Mononuclear cell (primary cell): Measurements from ENCODE around the gene CD69. TPM values are rescaled to one million over a fixed set of nuclear protein-coding genes. Genes with fewer than 3 reads are reported as not detected.

Experiments used
- H3K27me3 ChIP-seq: 2 replicates; pipeline ENCODE4 v1.6.0; 2011; ENCODE audit warnings: low read length, control low read depth; ENCODE audit not compliant: insufficient read depth
- H3K4me1 ChIP-seq: 2 replicates; pipeline ENCODE4 v1.5.1; 2011; ENCODE audit warnings: mild to moderate bottlenecking, low read length, control low read depth; ENCODE audit not compliant: insufficient read depth
- H3K4me3 ChIP-seq: 2 replicates; pipeline ENCODE4 v1.5.1; 2011; ENCODE audit warnings: mild to moderate bottlenecking, low read length, moderate library complexity
- H3K9me3 ChIP-seq: 2 replicates; pipeline ENCODE4 v1.5.1; 2011; ENCODE audit warnings: low read depth, mild to moderate bottlenecking, control low read depth, low read length
- total RNA-seq: library from RNA; depleted of rRNA; stranded (reverse); fragments of >200 nt; gene quantifications from one replicate; pipeline ENCODE4 v1.2.3, GENCODE V29; 2012

Gene CD69
- total RNA-seq, 1 donor, result 2,627 TPM

- no peaks in the 10 kb centered on the region for H3K27me3 ChIP-seq
- no peaks in the 10 kb centered on the region for H3K9me3 ChIP-seq
- peak overlapping the region; percentile 46 for H3K4me3 ChIP-seq
- H3K4me1 ChIP-seq, result peaks cover 26% of the 10 kb centered on the region
These were observed 2.6 kb downstream of the CD69 start for GRCh38 chr12:9758119-9758518.

- no peaks in the 10 kb centered on the region for H3K9me3 ChIP-seq
- H3K4me3 ChIP-seq, result peak overlapping the region; percentile 46
- peaks cover 26% of the 10 kb centered on the region for H3K4me1 ChIP-seq
- H3K27me3 ChIP-seq, result no peaks in the 10 kb centered on the region
These were observed 3.2 kb downstream of the CD69 start for GRCh38 chr12:9757433-9758025.

- Histone ChIP-seq H3K4me3 (no peak overlapping the region), H3K27me3 (no peaks in the 10 kb centered on the region), H3K4me1 (peaks cover 19% of the 10 kb centered on the region), H3K9me3 (no peaks in the 10 kb centered on the region)
These were observed 4.0 kb downstream of the CD69 start for GRCh38 chr12:9756706-9757105.

GRCh38 chr12:9756170-9756569 lies 4.5 kb downstream of the CD69 start:
- Histone ChIP-seq H3K9me3 (no peaks in the 10 kb centered on the region), H3K27me3 (no peaks in the 10 kb centered on the region), H3K4me1 (peaks cover 13% of the 10 kb centered on the region), H3K4me3 (no peak overlapping the region)

GRCh38 chr12:9755567-9755966 lies 5.1 kb downstream of the CD69 start:
- no peaks in the 10 kb centered on the region for H3K9me3 ChIP-seq
- peaks cover 9% of the 10 kb centered on the region for H3K4me1 ChIP-seq
- H3K27me3 ChIP-seq, result no peaks in the 10 kb centered on the region
- H3K4me3 ChIP-seq, result no peak overlapping the region

GRCh38 chr12:9755035-9755434 lies 5.7 kb downstream of the CD69 start:
- Histone ChIP-seq H3K27me3 (no peaks in the 10 kb centered on the region), H3K4me1 (peaks cover 10% of the 10 kb centered on the region), H3K9me3 (no peaks in the 10 kb centered on the region), H3K4me3 (no peak overlapping the region)

GRCh38 chr12:9754099-9754927 lies 6.4 kb downstream of the CD69 start:
- no peaks in the 10 kb centered on the region for H3K27me3 ChIP-seq
- H3K9me3 ChIP-seq, result no peaks in the 10 kb centered on the region
- H3K4me1 ChIP-seq, result peaks cover 10% of the 10 kb centered on the region
- no peak overlapping the region for H3K4me3 ChIP-seq

- Histone ChIP-seq H3K4me3 (no peak overlapping the region), H3K9me3 (no peaks in the 10 kb centered on the region), H3K4me1 (peaks cover 10% of the 10 kb centered on the region), H3K27me3 (no peaks in the 10 kb centered on the region)
These were observed 7.2 kb downstream of the CD69 start for GRCh38 chr12:9753498-9753897.

GRCh38 chr12:9753073-9753472 lies 7.6 kb downstream of the CD69 start:
- H3K4me1 ChIP-seq, result peaks cover 10% of the 10 kb centered on the region
- H3K4me3 ChIP-seq, result no peak overlapping the region
- no peaks in the 10 kb centered on the region for H3K27me3 ChIP-seq
- no peaks in the 10 kb centered on the region for H3K9me3 ChIP-seq

- Histone ChIP-seq H3K9me3 (no peaks in the 10 kb centered on the region), H3K4me1 (peaks cover 10% of the 10 kb centered on the region), H3K27me3 (no peaks in the 10 kb centered on the region), H3K4me3 (no peak overlapping the region)
These were observed 8.4 kb downstream of the CD69 start for GRCh38 chr12:9752145-9752933.

GRCh38 chr12:9751204-9752144 lies 9.2 kb downstream of the CD69 start:
- peaks cover 7% of the 10 kb centered on the region for H3K4me1 ChIP-seq
- H3K27me3 ChIP-seq, result no peaks in the 10 kb centered on the region
- H3K9me3 ChIP-seq, result no peaks in the 10 kb centered on the region
- H3K4me3 ChIP-seq, result no peak overlapping the region

- Histone ChIP-seq H3K9me3 (no peaks in the 10 kb centered on the region), H3K4me1 (peaks cover 3% of the 10 kb centered on the region), H3K4me3 (no peak overlapping the region), H3K27me3 (no peaks in the 10 kb centered on the region)
These were observed 10.2 kb downstream of the CD69 start for GRCh38 chr12:9750276-9751203.

GRCh38 chr12:9749640-9750039 lies 11.1 kb downstream of the CD69 start:
- no peaks in the 10 kb centered on the region for H3K9me3 ChIP-seq
- H3K27me3 ChIP-seq, result no peaks in the 10 kb centered on the region
- H3K4me1 ChIP-seq, result peaks cover 3% of the 10 kb centered on the region

GRCh38 chr12:9745199-9745598 lies 15.5 kb downstream of the CD69 start:
- no peaks in the 10 kb centered on the region for H3K27me3 ChIP-seq
- peaks cover 29% of the 10 kb centered on the region for H3K4me1 ChIP-seq
- no peaks in the 10 kb centered on the region for H3K9me3 ChIP-seq
- no peak overlapping the region for H3K4me3 ChIP-seq

More at GRCh38 chr12:9749640-9750039, 11.1 kb downstream of the CD69 start:
- no peak overlapping the region for H3K4me3 ChIP-seq
